CD4-positive, alpha-beta T cell treated with Interferon gamma for 1 hour (primary cell): ENCODE results near the gene PALLD.

Source experiments
- DNase-seq: peaks from one replicate; pipeline ENCODE4 v3.0.0-alpha.2; 2020

PALLD gene

GRCh38 chr4:168839758-168840391, 343.0 kb downstream of the PALLD start:
- no peak for DNase-seq

- DNase-seq, result no peak
These were observed 343.5 kb downstream of the PALLD start for GRCh38 chr4:168840392-168840763.

GRCh38 chr4:168841000-168841671, 344.3 kb downstream of the PALLD start:
- no peak for DNase-seq

- no peak for DNase-seq
These were observed 344.8 kb downstream of the PALLD start for GRCh38 chr4:168841672-168842019.

- DNase-seq, result no peak
These were observed 345.3 kb downstream of the PALLD start for GRCh38 chr4:168842186-168842585.

GRCh38 chr4:168843635-168844034, 346.8 kb downstream of the PALLD start:
- no peak for DNase-seq

GRCh38 chr4:168844353-168845049, 347.6 kb downstream of the PALLD start:
- DNase-seq, result no peak

- DNase-seq, result no peak
These were observed 349.0 kb downstream of the PALLD start for GRCh38 chr4:168845897-168846296.

GRCh38 chr4:168846414-168846813, 349.6 kb downstream of the PALLD start:
- DNase-seq, result no peak

- no peak for DNase-seq
These were observed 351.1 kb downstream of the PALLD start for GRCh38 chr4:168847771-168848502.

- DNase-seq, result no peak
These were observed 352.3 kb downstream of the PALLD start for GRCh38 chr4:168849030-168849675.

- DNase-seq, result no peak
These were observed 353.1 kb downstream of the PALLD start for GRCh38 chr4:168849997-168850396.

- no peak for DNase-seq
These were observed 355.5 kb downstream of the PALLD start for GRCh38 chr4:168852387-168852786.

GRCh38 chr4:168852933-168853713, 356.3 kb downstream of the PALLD start:
- no peak for DNase-seq

GRCh38 chr4:168853770-168854169, 356.9 kb downstream of the PALLD start:
- no peak for DNase-seq

- DNase-seq, result no peak
These were observed 357.6 kb downstream of the PALLD start for GRCh38 chr4:168854350-168854921.

- DNase-seq, result no peak
These were observed 359.5 kb downstream of the PALLD start for GRCh38 chr4:168856312-168856711.

GRCh38 chr4:168857009-168857408, 360.2 kb downstream of the PALLD start:
- no peak for DNase-seq

- no peak for DNase-seq
These were observed 360.9 kb downstream of the PALLD start for GRCh38 chr4:168857546-168858314.

GRCh38 chr4:168859100-168859499, 362.2 kb downstream of the PALLD start:
- DNase-seq, result no peak
